GM12864 (cell line): ENCODE results near the gene OR5H14.

Experiments used
- DNase-seq: peaks from one replicate; pipeline ENCODE4 v3.0.0-alpha.2; 2011; ENCODE audit warnings: low read depth
- H3K4me3 ChIP-seq: 2 replicates; pipeline ENCODE4 v1.5.1; 2011; ENCODE audit warnings: mild to moderate bottlenecking, low read depth, low read length, control low read depth
- TF ChIP-seq, protein P1 (sequence below): IDR thresholded peaks from 2 replicates; pipeline ENCODE4 v1.5.1; 2011; ENCODE audit warnings: low read depth, mild to moderate bottlenecking, moderate library complexity, low read length, control low read depth, inconsistent platforms; ENCODE audit errors: missing control alignments

OR5H14 gene

DNA sequence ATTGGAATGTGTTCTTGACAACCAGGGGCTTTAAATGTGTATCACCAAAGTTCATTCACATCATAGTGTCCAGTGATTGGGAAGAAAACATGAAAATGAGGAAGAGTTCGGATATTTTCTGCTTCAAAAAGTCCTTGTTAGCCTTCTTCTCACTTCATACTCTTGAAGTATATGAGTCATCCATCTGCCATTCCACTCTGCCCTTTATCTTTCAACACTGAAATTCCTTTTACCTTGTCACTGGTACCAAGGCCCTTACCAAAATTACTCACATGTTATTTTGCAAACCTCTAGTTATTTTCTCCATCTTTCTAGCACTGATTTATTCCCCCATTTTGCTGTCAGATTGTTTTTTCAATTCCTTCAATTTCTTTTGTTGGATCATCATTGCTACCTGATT lies 51.7 kb downstream of the OR5H14 start:
- TF ChIP-seq, protein P1, sequence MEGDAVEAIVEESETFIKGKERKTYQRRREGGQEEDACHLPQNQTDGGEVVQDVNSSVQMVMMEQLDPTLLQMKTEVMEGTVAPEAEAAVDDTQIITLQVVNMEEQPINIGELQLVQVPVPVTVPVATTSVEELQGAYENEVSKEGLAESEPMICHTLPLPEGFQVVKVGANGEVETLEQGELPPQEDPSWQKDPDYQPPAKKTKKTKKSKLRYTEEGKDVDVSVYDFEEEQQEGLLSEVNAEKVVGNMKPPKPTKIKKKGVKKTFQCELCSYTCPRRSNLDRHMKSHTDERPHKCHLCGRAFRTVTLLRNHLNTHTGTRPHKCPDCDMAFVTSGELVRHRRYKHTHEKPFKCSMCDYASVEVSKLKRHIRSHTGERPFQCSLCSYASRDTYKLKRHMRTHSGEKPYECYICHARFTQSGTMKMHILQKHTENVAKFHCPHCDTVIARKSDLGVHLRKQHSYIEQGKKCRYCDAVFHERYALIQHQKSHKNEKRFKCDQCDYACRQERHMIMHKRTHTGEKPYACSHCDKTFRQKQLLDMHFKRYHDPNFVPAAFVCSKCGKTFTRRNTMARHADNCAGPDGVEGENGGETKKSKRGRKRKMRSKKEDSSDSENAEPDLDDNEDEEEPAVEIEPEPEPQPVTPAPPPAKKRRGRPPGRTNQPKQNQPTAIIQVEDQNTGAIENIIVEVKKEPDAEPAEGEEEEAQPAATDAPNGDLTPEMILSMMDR: no peak
- H3K4me3 ChIP-seq: no peak overlapping the region
- DNase-seq: no peak
